ENCODE data around the gene CR1.
"Not testable (repeated sequence)": the region's sequence is repeated elsewhere in the genome, so short reads cannot be mapped to it uniquely, and the experiment has no call there.

DNA sequence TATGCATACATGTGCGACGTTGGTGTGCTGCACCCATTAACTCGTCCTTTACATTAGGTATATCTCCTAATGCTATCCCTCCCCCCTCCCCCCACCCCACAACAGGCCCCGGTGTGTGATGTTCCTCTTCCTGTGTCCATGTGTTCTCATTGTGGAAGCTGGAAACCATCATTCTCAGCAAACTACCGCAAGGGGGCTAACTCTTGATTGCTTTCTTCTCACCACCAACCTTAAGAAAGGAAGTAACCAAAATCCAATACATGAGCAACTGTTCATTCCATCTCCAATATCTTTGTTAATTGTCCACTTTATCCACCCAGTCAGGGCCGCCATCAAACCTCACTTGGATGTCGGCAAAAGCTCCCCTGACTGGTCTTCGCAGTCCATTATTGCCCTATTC lies 676 bp upstream of the CR1 start:
- TF ChIP-seq EZH2 (IDR thresholded peaks at IDR 0.05); POLR2AphosphoS5 (IDR thresholded peaks at IDR 0.05; ENCODE audit: borderline replicate concordance, low read depth, low read length): not testable (repeated sequence)

Data from SK-N-MC (cell line).